HG03378 (cell line): Measurements from ENCODE around the gene SYPL2.
"Not testable (repeated sequence)": the region's sequence is repeated elsewhere in the genome, so short reads cannot be mapped to it uniquely, and the experiment has no call there.

Experiments
- ATAC-seq: cut with Tn5 transposase; IDR thresholded peaks from one replicate; pipeline ENCODE4 v1.9.1; 2021; ENCODE audit warnings: mild to moderate bottlenecking, moderate library complexity; ENCODE audit not compliant: unreplicated experiment

Gene SYPL2

DNA sequence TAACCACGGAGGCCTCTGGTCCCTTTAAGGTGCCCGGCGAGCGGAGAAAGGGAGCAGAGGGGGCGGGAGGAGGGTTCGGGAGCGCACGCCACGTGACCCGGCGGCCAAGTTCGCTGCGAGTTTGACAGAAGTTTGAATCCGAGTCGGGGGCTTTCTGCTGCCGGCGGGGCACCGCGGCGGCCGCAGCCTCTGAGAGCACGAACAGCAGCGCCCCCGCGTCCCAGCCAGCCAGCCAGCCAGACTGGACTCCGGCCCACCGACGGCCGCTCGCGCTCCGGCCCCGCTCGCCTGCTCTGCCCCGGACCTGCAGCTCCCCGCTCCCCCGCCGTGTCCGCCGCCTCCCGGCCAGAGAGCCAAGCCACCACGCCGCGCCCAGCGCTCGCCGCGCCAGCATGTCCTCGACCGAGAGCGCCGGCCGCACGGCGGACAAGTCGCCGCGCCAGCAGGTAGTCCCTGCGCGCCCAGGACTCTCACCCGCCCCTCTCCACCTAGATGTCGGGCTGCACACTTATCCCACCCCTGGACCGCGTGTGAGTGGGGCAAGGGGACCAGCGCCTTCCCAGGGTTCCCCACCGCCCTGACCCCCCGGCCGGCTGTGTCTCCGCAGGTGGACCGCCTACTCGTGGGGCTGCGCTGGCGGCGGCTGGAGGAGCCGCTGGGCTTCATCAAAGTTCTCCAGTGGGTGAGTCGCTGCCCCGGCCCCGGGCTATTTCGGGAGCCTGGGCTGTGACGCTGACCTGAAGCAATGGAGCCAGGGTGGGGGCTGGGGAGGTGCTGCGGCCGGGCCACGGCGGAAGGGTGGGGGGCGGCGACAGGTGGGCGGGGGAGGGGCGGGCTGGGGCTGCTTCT is at the start of gene SYPL2:
SYPL2 (plus strand) TSS at position 95 of the 849 bp plus-strand sequence; CDS start at position 393, 298 bp downstream.
- no peak for ATAC-seq

DNA sequence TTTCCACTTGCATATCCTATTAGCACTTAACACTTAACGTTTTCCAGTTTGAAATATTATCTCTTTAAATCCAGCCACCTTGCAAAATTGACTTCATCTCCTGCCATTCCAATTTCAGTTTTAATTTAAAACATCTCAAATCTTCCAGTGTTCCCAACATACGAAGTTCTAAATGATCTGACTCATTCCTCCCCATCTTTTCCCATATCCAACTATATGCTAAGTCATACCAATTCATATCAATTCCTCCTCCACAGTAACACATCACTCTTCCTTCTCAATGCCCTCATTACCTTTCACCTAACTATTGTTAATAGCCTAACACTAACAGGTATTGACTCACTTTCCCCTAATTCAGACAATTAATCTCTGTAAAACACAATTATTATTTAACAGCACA is 42.8 kb upstream of the SYPL2 start:
- ATAC-seq = no peak

DNA sequence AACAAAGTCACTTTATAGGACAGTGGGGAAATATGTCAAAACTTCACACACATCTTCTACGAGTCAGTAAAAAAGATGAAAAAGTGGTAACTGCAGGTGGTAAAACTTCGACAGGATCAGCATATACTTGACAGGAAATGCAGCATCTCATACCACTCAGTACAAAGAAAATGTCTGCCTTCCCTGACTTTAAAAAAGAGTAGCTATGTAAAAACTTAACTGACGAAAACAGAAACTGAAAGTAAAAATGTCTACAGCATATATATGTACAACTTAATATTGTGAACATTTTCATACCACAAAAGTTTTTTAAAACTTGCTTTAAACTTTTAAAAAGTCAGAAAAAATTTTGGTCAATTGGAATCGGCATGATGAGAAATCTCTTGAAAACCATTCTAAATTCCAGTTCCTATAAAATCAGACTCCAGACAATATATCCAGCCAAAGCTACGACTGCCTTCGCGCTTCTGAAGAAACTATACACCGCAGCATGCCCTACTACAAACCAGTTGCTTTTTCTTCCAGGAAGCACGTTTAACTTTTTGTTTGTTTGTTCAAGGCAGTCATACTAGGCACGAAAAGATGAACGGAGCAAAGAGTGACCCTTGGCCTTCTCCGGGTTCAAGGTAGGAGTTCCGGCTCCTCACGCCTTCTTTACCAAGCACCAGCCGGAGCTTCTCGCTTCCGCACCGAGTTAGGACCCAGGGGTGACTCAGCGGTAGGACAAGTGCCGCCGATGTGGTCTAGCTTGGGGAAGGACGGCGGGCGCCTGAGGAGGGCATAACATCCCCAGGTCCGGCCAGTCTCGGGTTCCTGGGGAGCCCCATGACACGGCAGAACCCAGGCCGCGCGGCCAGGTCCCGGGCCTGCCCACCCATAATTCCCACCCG is 40.7 kb upstream of the SYPL2 start:
- ATAC-seq = peak; percentile 31

DNA sequence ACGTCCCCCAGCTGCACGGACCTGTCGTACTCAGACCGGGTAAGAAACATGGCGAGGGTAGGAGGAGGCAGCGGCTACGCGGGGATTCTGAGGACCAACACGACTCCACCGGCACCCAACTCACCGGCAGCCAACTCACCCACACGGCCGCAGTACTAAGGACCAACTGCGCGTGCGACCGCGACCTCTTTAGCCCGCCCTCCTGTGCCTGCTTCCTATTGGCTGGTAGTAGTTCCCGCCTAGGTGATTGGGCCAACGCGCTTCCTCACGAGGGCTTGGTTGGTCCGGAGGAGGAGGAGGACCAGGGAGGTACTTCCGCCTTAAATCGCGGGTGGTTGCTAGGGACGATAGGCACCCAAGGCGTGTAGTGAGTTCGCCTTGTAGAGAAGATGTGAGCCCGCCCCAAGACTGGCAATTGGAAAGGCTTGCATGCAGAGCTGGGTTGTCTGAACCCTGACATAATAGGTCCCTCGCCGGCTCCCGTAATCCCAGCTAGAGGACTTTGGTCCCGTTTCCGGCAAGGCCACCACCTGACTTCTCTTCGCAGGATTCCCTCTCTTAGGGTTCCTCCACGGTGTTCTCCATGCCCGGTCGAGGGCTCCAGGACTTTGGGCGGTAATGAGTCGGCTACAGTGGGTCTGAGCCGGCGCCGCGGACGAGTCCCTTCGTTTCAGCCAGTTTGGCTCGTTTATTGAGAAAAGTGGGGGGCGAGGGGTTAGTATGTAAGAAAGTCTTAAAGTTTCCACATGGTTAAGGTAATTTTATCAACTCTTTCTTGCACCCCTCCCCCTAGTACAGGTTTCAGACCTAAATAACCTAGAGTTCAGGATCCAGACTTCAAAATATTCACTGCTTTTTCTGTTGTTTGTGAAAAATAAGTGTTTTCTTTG is 39.8 kb upstream of the SYPL2 start, which contains the start of gene PSMA5:
PSMA5 (minus strand) TSS at position 168 of the 890 bp plus-strand sequence; CDS start at position 50, 118 bp downstream.
- peak; percentile 97 for ATAC-seq

DNA sequence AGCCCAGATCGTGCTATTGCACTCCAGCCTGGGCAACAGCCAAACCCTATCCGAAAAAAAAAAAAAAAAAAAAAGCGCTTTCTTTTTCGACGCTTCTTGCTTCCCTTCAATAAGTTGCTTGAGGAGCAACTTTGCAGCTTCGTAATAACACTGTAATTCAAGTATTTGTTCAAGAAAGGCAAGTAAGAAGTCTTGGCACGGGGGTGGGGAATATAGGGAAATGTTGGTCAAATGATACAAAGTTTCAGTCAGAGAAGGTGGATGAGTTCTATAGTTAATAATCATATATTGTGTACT is 39.2 kb upstream of the SYPL2 start:
- ATAC-seq = no peak

DNA sequence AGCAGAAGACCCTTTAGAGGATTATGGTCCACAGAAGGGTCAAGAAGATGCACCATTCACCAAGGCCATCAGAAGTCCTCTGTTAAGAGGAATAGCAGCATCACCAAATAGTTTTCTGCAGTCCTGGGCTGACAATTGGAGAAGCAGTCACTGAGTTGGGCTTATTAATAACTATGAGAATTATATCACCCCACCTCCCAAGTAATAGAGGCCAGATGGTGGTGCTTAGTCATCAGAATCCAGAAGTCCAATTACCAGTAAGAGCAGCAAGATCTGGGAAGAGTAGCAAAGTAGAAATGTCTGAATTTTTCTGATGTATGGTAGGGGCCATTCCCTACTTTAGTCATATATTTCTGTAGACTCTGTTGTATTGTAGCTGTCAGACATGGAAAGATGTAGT is 34.0 kb upstream of the SYPL2 start:
- no peak for ATAC-seq

DNA sequence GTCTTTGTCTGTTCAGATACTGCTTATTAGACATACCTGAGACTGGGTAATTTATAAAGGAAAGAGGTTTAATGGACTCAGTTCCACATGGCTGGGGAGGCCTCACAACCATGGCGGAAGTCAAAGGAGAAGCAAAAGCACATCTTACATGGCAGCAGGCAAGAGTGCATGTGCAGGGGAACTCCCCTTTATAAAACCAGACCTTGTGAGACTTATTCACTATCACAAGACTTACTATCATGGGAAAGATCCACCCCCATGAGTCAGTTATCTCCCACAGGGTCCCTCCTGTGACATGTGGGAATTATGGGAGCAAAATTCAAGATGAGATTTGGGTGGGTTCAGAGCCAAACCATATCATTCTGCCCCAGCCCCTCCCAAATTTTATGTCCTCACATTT is 33.0 kb upstream of the SYPL2 start:
- ATAC-seq = no peak

DNA sequence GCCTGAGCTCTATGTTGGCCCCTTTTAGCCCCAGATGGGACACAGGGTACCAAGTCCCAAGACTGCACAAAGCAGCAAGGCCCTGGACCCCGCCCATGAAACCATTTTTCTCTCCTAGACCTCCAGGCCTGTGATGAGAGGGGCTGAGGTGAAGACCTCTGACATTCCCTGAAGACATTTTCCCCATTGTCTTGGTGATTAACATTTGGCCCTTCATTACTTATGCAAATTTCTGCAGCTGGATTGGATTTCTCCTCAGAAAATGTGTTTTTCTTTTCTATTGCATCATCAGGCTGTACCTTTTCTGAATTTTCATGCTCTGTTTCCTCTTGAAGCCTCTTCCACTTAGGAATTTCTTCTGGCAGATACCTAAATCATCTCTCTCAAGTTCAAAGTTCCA is 31.9 kb upstream of the SYPL2 start:
- ATAC-seq = no peak

DNA sequence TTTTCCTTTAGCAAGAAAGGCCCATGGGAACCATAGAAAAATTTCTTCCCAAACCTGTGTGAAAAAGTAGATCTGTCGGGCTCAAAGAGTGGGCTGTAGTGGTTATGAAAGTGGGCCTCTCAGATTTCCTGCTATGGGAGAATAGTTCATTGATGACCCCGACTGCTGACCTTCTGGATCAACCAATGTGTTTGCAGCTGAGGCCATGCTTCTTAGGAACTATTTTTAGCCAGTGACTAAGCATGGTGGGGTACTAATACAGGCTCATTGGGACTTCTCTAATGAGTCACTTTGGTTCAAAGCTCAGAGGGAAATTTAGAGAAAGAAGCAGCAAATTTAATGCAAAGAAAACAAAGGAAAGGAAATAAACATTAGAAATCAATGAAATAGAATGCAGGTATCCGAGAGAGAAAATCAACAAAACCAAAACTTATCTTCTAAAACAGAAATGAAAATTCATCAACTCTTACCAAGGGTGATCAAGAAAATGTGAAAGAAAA is 27.5 kb upstream of the SYPL2 start:
- no peak for ATAC-seq

DNA sequence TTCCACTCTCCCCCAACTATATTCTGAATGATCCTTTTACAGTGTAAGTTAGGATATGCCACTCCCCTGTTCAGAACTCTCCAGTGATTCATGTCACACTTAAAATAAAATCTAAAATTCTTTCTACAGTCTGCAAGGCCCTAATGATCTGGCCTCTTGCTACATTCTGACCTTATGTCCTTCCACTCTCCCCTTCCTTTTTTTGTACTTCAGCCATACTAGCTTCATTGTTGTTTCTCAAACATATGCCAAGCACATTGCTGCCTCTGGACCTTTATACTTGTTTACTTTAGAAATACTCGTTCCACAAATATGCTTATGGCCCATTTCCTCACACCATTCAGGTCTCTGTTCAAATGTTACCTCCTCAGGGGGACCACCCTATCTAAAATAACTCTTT is 25.3 kb upstream of the SYPL2 start:
- ATAC-seq = no peak

DNA sequence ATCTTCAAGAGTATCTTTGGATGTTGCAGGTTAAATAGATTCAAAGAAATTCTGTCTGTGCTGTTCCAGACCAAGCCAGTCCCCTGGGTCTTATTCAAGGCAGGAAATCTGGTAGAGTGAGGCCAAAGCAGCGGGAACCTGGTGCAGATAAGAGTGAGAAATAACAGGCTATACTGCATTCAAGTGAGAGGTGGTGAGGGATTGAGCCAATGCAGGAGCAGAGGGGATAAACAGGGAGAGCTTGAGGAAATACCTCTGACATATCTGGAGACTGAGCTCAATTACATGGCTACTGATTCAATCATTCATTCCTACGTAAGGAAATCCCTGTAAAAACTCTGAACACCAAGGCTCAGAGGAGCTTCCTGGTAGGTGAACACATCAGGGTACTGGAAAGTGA is 22.9 kb upstream of the SYPL2 start:
- no peak for ATAC-seq

DNA sequence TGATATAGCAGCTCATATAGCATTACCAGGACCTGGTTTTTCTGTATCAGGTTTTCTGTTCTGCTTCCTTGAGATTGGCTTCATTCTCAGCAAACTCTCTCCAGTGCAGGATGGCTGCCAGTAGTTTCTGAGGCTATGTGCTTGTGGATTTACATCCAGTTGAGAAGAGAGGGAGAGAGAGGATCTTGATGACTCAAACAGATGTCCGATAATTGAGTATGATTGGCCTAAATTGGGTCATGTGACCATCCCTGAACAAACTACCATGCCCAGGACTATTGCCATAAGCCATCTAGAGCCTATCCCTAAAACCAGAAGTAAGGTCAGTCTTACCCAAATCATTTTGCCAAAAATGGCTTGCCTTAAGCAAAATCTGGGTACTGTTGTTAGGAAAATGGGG is 22.0 kb upstream of the SYPL2 start:
- no peak for ATAC-seq

DNA sequence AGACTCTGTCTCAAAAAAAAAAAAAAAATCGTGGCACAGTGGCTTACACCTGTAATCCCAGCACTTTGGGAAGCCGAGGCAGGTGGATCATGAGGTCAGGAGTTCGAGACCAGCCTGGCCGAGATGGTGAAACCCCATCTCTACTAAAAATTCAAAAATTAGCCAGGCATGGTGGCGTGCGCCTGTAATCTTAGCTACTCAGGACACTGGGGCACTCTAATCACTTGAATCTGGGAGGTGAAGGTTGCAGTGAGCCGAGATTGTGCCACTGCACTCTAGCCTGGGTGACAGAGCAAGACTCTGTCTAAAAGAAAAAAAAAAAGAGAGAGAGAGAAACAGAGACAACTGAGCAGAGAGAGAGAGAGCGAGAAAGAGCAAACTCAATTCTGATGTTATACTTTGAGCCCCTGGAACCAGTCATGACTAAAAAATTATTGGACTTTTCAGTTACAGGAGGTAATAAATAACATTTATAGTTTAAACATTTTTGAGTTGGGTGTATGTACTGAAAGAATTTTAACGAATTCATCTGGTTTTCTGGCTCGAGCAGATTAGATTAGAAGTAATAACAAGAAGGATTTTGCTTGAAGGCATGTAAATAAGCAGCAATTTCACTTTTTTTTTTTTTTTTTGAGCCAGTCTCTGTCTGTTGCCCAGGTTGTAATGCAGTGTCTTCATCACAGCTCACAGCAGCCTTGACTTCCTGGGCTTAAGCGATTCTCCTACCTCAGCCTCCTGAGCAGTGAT is 20.2 kb upstream of the SYPL2 start:
- ATAC-seq = not testable (repeated sequence)

DNA sequence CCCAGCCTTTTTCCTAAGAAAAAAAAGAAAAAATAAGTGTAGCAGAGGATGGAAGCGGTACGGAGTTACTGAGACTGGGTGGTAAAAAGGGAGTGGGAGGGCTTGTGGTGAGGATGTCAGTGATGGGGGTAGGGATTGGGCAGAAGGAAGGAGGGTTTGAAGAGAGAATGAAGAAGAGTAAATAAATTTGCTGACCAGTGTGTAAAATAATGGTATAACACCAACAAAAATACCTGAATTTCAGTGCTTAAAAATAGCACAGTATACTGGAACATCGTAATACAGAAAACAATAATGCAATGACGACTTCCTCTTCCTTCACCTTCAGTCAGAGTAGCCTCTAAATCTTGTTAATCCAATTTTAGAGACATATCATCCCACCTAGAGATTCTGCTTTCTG is 18.8 kb upstream of the SYPL2 start:
- ATAC-seq = no peak

DNA sequence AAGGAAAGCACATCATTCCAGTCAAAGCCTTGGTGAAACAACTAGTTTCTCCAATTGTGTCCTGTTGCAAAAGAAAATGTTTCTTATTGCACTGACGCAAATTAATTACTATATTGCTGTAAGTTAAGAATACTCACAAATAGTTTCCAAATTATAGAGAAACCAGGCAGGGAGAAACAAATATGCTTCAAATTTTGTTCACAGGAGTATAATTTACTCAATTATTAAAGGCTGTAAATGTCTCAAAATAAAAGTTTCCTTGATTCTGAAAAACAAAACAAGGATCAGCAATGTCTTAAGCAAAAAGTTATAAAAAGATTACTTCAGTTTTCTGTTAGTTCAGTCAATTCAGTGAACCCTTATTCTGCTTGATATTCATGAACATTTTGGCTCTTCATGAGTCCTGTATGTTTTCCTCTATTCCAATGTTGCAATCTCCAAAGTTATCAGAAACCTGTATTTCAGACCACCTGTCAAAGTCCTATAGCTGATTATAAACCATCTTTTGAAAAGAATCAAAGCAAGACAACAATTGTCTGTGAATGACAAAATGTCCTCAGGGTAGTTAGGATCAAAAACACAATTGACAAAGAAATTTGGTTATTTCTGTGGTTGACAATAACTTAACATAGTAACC is 11.7 kb upstream of the SYPL2 start:
- no peak for ATAC-seq

DNA sequence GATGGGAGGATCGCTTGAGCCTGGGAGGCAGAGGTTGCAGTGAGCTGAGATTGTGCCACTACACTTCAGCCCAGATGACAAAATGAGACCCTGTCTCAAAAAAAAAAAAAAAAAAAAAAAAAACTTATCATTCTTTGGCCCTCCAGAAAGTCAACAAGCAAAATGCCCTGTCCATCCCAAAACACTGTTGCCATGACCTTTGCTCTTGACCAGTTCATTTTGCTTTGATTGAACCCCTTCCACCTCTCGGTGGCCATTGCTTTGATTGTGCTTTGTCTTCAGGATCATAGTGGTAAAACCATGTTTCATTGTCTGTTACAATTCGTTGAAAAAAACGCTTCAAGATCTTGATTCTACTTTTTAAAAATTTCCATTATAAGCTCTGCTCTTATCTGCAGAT is 8.5 kb upstream of the SYPL2 start:
- no peak for ATAC-seq

DNA sequence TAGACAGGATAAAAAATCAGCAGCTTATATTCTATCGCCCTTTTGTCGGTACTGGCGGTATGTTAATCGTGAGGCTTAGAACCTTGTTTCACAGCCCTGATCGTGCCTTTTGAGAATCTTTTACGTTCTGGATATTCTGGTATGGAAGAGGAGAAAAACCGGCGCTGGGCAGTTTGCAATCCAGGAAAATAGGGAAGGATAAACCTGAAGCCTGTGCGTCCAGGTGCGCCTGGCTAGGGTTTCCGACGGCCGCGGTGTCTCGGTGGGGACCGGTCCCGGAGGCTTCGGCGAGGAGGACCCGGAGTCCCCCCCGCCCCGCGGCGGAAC is 258 bp upstream of the SYPL2 start:
- no peak for ATAC-seq

DNA sequence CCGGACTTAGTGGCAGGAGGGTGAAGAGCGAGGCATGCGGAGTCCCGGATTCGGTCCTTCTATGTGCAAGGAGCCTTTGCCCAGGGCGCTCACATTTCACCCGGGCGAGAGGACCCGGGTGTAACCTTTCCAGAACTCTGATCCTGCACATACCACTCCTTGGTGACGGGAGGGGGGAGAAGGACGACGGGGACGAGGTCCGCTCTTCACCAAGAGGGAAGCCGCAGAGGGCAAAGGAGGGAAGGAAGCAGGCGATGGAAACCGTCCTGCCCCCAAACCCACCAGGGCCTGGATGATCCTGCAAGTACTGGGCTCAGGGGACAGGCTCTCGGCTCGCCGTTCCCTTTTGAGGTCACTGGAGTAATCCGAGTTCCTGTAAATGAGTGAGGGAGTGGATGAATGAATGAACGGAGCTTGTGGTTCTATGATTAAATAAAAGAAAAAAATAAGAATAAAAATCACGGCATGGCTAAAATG is 993 bp downstream of the SYPL2 start:
- no peak for ATAC-seq

DNA sequence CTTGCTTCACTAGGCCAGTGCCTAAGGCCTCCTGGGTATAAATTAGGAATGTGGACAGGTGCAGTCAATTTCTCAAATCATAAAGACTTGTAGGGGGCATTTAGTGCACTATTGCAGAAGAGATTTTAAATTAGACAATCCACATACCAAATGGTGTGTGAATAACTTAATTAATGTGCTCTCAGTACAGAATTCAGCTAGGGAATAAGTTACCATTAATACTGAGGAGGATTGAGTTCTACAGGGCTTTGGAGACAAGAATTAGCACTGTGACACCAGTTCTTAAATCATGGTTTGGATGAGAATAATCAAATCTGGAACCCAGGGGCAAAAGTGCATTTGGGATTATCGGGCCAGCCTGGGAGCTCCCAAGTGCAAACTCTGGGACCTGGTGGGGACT is 1.7 kb downstream of the SYPL2 start:
- ATAC-seq = no peak

DNA sequence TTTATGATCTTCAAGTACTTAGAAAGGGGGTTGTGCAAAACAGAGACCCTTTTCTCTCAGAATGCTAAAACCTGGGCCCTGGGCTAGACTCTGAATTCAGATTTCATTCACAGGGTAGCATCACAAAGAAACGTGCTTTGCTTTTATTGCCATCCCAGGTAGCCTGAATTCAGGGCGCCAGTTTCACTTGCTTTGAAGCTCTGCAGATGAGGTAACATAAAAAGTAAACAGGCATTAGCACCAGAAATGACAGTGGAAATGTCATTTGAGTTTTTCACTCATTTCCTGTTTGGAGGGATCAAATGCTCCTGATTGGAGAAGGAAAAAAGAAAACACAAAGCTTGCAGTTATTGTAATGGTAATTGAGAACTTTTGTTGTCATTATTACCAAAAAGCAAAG is 2.6 kb downstream of the SYPL2 start:
- ATAC-seq = no peak
